Subcutaneous abdominal adipose tissue (tissue), 5 donors: ENCODE results near the gene ACOT8.
A peak's percentile ranks its signal among the peaks of the same experiment; 100 is the strongest.

ENCODE experiments used
- H3K27ac ChIP-seq: one replicate; pipeline ENCODE4 v1.7.0; 2013; ENCODE audit warnings: low read depth, mild to moderate bottlenecking, inconsistent platforms, low read length, moderate library complexity
- H3K27me3 ChIP-seq, 5 donors: one replicate each; pipeline ENCODE4 v1.7.0; 2013; ENCODE audit warnings: low read length in 5 of 5, inconsistent platforms in 1 of 5; ENCODE audit not compliant: control insufficient read depth in 5 of 5, insufficient read depth in 4 of 5
- H3K36me3 ChIP-seq, 5 donors: one replicate each; pipeline ENCODE4 v1.7.0; 2013; ENCODE audit warnings: low read length in 5 of 5; ENCODE audit not compliant: control insufficient read depth in 5 of 5, insufficient read depth in 5 of 5
- H3K4me1 ChIP-seq, 5 donors: one replicate each; pipeline ENCODE4 v1.7.0; 2013; ENCODE audit warnings: low read length in 5 of 5, mild to moderate bottlenecking in 3 of 5, moderate library complexity in 1 of 5; ENCODE audit not compliant: control insufficient read depth in 5 of 5, insufficient read depth in 5 of 5
- H3K4me3 ChIP-seq, 5 donors: one replicate each; pipeline ENCODE4 v1.7.0; 2013; ENCODE audit warnings: low read length in 5 of 5, low read depth in 1 of 5
- H3K9ac ChIP-seq, 5 donors: one replicate each; pipeline ENCODE4 v1.7.0; 2013; ENCODE audit warnings: low read length in 5 of 5, mild to moderate bottlenecking in 4 of 5, moderate library complexity in 3 of 5
- H3K9me3 ChIP-seq, 5 donors: one replicate each; pipeline ENCODE4 v1.7.0; 2013; ENCODE audit warnings: low read length in 5 of 5; ENCODE audit not compliant: control insufficient read depth in 5 of 5
- donor health status: healthy.
- donor health status: healthy.
- donor health status: healthy.
- donor health status: healthy.
- donor health status: healthy.

The ACOT8 gene

GRCh38 chr20:45853484-45853883 is 3.7 kb downstream of the ACOT8 start:
- peaks cover 5 to 41% (median 18%) of the 10 kb centered on the region in 5 donors for H3K36me3 ChIP-seq
- H3K27me3 ChIP-seq: no peaks in the 10 kb centered on the region
- H3K9ac ChIP-seq: no peak overlapping the region
- peaks cover 0 to 37% (median 31%) of the 10 kb centered on the region in 5 donors for H3K4me1 ChIP-seq
- no peak overlapping the region for H3K4me3 ChIP-seq
- no peaks in the 10 kb centered on the region for H3K9me3 ChIP-seq
- H3K27ac ChIP-seq: no peak overlapping the region

DNA sequence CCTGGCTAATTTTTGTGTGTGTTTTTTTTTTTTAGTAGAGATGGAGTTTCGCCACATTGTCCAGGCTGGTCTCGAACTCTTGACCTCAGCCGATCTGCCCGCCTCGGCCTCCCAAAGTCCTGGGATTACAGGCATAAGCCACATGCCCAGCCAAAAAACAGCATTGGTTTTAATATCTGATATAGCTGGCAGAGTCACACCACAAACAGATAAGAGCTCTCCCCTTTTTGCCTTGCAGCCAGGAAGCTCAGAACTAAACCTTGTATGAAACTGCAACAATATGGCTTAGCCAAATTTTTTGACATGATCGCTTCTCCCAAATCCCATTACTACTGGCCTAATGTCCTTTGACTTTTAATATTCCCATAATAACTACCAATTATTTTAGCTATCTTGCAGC is 4.9 kb downstream of the ACOT8 start:
- Histone ChIP-seq H3K9ac (no peak overlapping the region), H3K4me1 (peaks cover 0 to 26% (median 22%) of the 10 kb centered on the region in 5 donors), H3K9me3 (no peaks in the 10 kb centered on the region), H3K27ac (no peak overlapping the region), H3K4me3 (no peak overlapping the region), H3K27me3 (no peaks in the 10 kb centered on the region), H3K36me3 (peaks cover 5 to 47% (median 25%) of the 10 kb centered on the region in 5 donors)

- peaks cover 5 to 54% (median 30%) of the 10 kb centered on the region in 5 donors for H3K36me3 ChIP-seq
- no peaks in the 10 kb centered on the region for H3K27me3 ChIP-seq
- no peak overlapping the region for H3K27ac ChIP-seq
- no peak overlapping the region for H3K4me3 ChIP-seq
- no peak overlapping the region for H3K9ac ChIP-seq
- H3K9me3 ChIP-seq: no peaks in the 10 kb centered on the region
- H3K4me1 ChIP-seq: peaks cover 0 to 20% (median 17%) of the 10 kb centered on the region in 5 donors
Observed at GRCh38 chr20:45851501-45851900, 5.7 kb downstream of the ACOT8 start.

DNA sequence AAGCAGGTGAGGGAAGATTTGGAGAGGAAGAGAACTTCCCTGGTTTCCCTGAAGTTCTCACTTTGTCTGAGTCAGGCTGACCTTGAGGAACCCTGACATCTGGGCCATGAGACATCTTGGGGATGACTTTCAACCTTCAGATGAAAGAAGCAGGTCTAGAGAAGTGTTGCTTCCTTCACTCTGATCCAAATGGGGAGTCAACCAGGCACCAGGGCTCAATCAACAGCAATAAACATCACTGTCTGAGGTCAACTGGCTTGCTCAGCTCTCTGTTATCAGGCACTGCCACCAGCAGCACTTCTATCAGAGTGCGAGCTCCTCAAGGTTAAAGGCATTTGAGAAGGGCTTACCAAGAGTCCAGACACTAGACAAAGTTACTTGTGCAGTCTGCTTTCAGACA is 6.3 kb downstream of the ACOT8 start:
- Histone ChIP-seq H3K27me3 (no peaks in the 10 kb centered on the region), H3K27ac (no peak overlapping the region), H3K4me3 (no peak overlapping the region), H3K36me3 (peaks cover 5 to 58% (median 36%) of the 10 kb centered on the region in 5 donors), H3K9ac (no peak overlapping the region), H3K4me1 (peaks cover 0 to 14% (median 12%) of the 10 kb centered on the region in 5 donors), H3K9me3 (no peaks in the 10 kb centered on the region)

DNA sequence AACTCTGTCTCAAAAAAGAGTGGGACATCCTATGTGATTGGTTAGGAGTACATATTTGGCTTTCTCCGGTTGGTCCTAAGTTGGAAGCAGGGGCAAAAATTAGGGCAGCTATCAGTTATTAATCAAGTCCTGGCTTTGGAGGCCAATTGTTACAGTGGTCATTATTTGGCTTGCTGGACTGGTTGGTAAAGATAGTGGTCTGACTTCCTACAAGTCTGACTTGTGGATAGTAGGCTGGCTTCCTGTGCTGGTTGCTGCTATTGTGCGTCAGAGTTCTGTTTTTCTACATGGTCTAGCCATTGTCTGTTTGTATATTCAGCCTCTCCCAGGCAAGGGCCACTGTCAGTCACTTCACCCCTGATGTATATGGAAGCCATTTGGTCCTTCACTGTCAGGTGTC is 7.0 kb downstream of the ACOT8 start:
- no peaks in the 10 kb centered on the region for H3K27me3 ChIP-seq
- H3K36me3 ChIP-seq: peaks cover 5 to 63% (median 43%) of the 10 kb centered on the region in 5 donors
- H3K9ac ChIP-seq: no peak overlapping the region
- H3K27ac ChIP-seq: no peak overlapping the region
- H3K4me3 ChIP-seq: no peak overlapping the region
- no peaks in the 10 kb centered on the region for H3K9me3 ChIP-seq
- H3K4me1 ChIP-seq: peaks cover 0 to 11% (median 10%) of the 10 kb centered on the region in 5 donors

- H3K36me3 ChIP-seq: peaks cover 7 to 63% (median 48%) of the 10 kb centered on the region in 5 donors
- peak overlapping the region in 1 of 5 donors; percentile 17 for H3K9ac ChIP-seq
- H3K4me3 ChIP-seq: no peak overlapping the region
- no peaks in the 10 kb centered on the region for H3K27me3 ChIP-seq
- no peaks in the 10 kb centered on the region for H3K9me3 ChIP-seq
- H3K27ac ChIP-seq: no peak overlapping the region
- H3K4me1 ChIP-seq: peaks cover 0 to 7% (median 2%) of the 10 kb centered on the region in 5 donors
Observed at GRCh38 chr20:45848969-45849582, 8.1 kb downstream of the ACOT8 start.

- Histone ChIP-seq H3K27ac (no peak overlapping the region), H3K9me3 (no peaks in the 10 kb centered on the region), H3K9ac (no peak overlapping the region), H3K36me3 (peaks cover 5 to 63% (median 51%) of the 10 kb centered on the region in 5 donors), H3K27me3 (no peaks in the 10 kb centered on the region), H3K4me3 (no peak overlapping the region), H3K4me1 (peaks cover 0 to 12% (median 3%) of the 10 kb centered on the region in 5 donors)
Observed at GRCh38 chr20:45848421-45848820, 8.8 kb downstream of the ACOT8 start.

- H3K27me3 ChIP-seq: no peaks in the 10 kb centered on the region
- no peak overlapping the region for H3K4me3 ChIP-seq
- H3K9ac ChIP-seq: no peak overlapping the region
- H3K36me3 ChIP-seq: peaks cover 2 to 71% (median 67%) of the 10 kb centered on the region in 5 donors
- H3K27ac ChIP-seq: no peak overlapping the region
- H3K9me3 ChIP-seq: no peaks in the 10 kb centered on the region
- peaks cover 4 to 41% (median 23%) of the 10 kb centered on the region in 5 donors for H3K4me1 ChIP-seq
Observed at GRCh38 chr20:45845452-45845851, 11.7 kb downstream of the ACOT8 start.

- Histone ChIP-seq H3K9ac (no peak overlapping the region), H3K4me3 (no peak overlapping the region), H3K27ac (peak overlapping the region; percentile 69), H3K4me1 (peaks cover 4 to 43% (median 23%) of the 10 kb centered on the region in 5 donors), H3K27me3 (no peaks in the 10 kb centered on the region), H3K9me3 (no peaks in the 10 kb centered on the region), H3K36me3 (peaks cover 4 to 80% (median 68%) of the 10 kb centered on the region in 5 donors)
Observed at GRCh38 chr20:45843506-45843905, 13.7 kb downstream of the ACOT8 start.

DNA sequence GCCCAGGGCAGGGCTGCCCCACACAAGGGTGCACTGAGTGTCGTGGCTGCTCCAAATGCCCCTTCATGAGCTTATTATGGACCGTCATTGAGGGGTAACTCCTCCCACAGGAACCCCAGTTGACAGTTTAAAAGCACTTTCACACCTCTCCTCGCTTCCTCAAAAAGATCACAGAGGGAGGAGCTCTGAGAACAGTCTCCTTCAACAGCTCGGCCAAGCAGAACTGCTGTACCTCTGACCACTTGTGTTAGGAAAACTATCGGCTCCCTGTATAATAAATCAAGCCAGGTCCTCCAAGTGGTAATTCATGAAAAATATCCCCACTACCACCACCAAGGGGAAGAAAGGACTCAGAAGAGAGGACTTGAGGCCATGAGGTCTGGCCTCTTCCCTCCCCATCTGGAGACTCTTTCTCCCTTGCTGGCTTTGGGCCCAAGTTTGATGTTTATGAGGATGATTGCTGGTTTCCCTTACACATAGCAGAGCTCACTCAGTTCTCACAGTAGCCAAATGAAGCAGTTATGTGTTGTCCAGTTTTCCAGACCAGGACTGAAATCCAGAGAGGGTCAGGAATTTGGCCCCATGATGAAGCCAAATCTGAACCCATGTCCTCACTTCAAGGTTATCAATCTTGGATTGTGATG is 14.9 kb downstream of the ACOT8 start:
- Histone ChIP-seq H3K27me3 (no peaks in the 10 kb centered on the region), H3K27ac (peak overlapping the region; percentile 69)

More for the DNA sequence above, 14.9 kb downstream of the ACOT8 start:
- no peak overlapping the region for H3K4me3 ChIP-seq
- peaks cover 4 to 46% (median 25%) of the 10 kb centered on the region in 5 donors for H3K4me1 ChIP-seq
- H3K9me3 ChIP-seq: no peaks in the 10 kb centered on the region
- H3K36me3 ChIP-seq: peaks cover 4 to 75% (median 62%) of the 10 kb centered on the region in 5 donors
- H3K9ac ChIP-seq: peak overlapping the region in 3 of 5 donors; percentile 1 to 29 (median 23)
